Tibial nerve (tissue), 4 donors: ENCODE measurements around the gene MBNL2. TPM values are rescaled to one million over a fixed set of nuclear protein-coding genes. Genes with fewer than 3 reads are reported as not detected.
A peak's percentile ranks its signal among the peaks of the same experiment; 100 is the strongest.

Experiments
- DNase-seq, 2 donors: peaks; one replicate each; pipeline ENCODE4 v3.0.0-alpha.2; 2019; ENCODE audit warnings: low spot score in 2 of 2
- H3K27ac ChIP-seq, 4 donors: fragments of 200-600 bp; sonication (generic) in 3 of 4; one replicate each; pipeline ENCODE4 v1.5.1; 2017 to 2019; ENCODE audit warnings: mild to moderate bottlenecking in 1 of 4
- H3K27me3 ChIP-seq, 2 donors: fragments of 200-600 bp; sonication (generic) in 1 of 2; one replicate each; pipeline versions ENCODE4 v1.5.1 to v1.6.0; 2017 to 2019
- H3K36me3 ChIP-seq, 3 donors: fragments of 200-600 bp; sonication (generic); one replicate each; pipeline ENCODE4 v1.5.1; 2018 to 2019
- H3K4me1 ChIP-seq, 4 donors: fragments of 200-600 bp; sonication (generic) in 3 of 4; one replicate each; pipeline ENCODE4 v1.5.1; 2017 to 2019
- H3K4me3 ChIP-seq, 4 donors: fragments of 200-600 bp; sonication (generic) in 3 of 4; one replicate each; pipeline ENCODE4 v1.5.1; 2017 to 2019; ENCODE audit warnings: mild to moderate bottlenecking in 1 of 4, moderate library complexity in 1 of 4
- H3K9me3 ChIP-seq, 4 donors: fragments of 200-600 bp; sonication (generic) in 3 of 4; one replicate each; pipeline ENCODE4 v1.5.1; 2017 to 2019
- CTCF ChIP-seq, 5 experiments: fragments of 200-600 bp in 3 of 5; fragments of 450-650 bp in 2 of 5; sonication (generic) in 3 of 5; IDR thresholded peaks; one replicate each; pipeline ENCODE4 v1.5.1; 2016 to 2019; ENCODE audit warnings: antibody characterized with exemption in 5 of 5, mild to moderate bottlenecking in 3 of 5, moderate library complexity in 2 of 5
- EP300 ChIP-seq, 2 donors: sonication (generic); formaldehyde crosslinking; IDR thresholded peaks; one replicate each; pipeline ENCODE4 v1.6.1; 2017; ENCODE audit warnings: antibody characterized with exemption in 2 of 2, mild to moderate bottlenecking in 1 of 2
- POLR2A ChIP-seq, 2 donors: fragments of 450-650 bp; IDR thresholded peaks; one replicate each; pipeline ENCODE4 v1.6.1; 2017; ENCODE audit warnings: antibody characterized with exemption in 2 of 2, mild to moderate bottlenecking in 2 of 2, moderate library complexity in 2 of 2
- WGBS, 2 donors: methylation state at CpG; one replicate each; pipeline ENCODE4 v1.1.5; 2018; 5-methylcytosine and 5-hydroxymethylcytosine counted together
- total RNA-seq, 4 donors: library from RNA; depleted of rRNA; stranded (reverse); fragments of >200 nt; gene quantifications; one replicate each; pipeline ENCODE4 v1.1.0, GENCODE V29; 2016

MBNL2 gene
- total RNA-seq, 4 donors from 2014 or later: 87.9 to 126 (median 95.5) TPM

- Histone ChIP-seq H3K9me3 (no peaks in the 10 kb centered on the region), H3K4me1 (peaks cover 0 to 87% (median 48%) of the 10 kb centered on the region in 4 donors), H3K27me3 (no peaks in the 10 kb centered on the region), H3K4me3 (no peak overlapping the region), H3K36me3 (no peaks in the 10 kb centered on the region), H3K27ac (peak overlapping the region in 2 of 4 donors; percentile 38 to 44)
- TF ChIP-seq POLR2A (IDR thresholded peaks at IDR 0.05) (no peak), CTCF (IDR thresholded peaks at IDR 0.05) (no peak), EP300 (IDR thresholded peaks at IDR 0.05) (no peak)
- WGBS, 2 donors: 93 to 94% methylated on average over 3 of the region's 3 CpGs
- no peak for DNase-seq
These were observed 47.5 kb downstream of the MBNL2 start for GRCh38 chr13:97269603-97270002.

- Histone ChIP-seq H3K36me3 (peaks cover 0 to 12% (median 0%) of the 10 kb centered on the region in 3 donors), H3K9me3 (no peaks in the 10 kb centered on the region), H3K4me1 (peaks cover 0 to 87% (median 47%) of the 10 kb centered on the region in 4 donors), H3K27ac (no peak overlapping the region), H3K27me3 (no peaks in the 10 kb centered on the region), H3K4me3 (no peak overlapping the region)
- 53% methylated on average over 1 of the region's 1 CpG for WGBS, 2 donors
- no peak for DNase-seq
- TF ChIP-seq CTCF (IDR thresholded peaks at IDR 0.05) (no peak), POLR2A (IDR thresholded peaks at IDR 0.05) (no peak), EP300 (IDR thresholded peaks at IDR 0.05) (no peak)
These were observed 50.4 kb downstream of the MBNL2 start for GRCh38 chr13:97272526-97272925.

- no peak for DNase-seq
- Histone ChIP-seq H3K4me3 (no peak overlapping the region), H3K4me1 (peaks cover 0 to 86% (median 46%) of the 10 kb centered on the region in 4 donors), H3K9me3 (no peaks in the 10 kb centered on the region), H3K36me3 (peaks cover 0 to 12% (median 0%) of the 10 kb centered on the region in 3 donors), H3K27me3 (no peaks in the 10 kb centered on the region), H3K27ac (peak overlapping the region in 2 of 4 donors; percentile 52 to 72)
- 61 to 68% methylated on average over 5 of the region's 5 CpGs for WGBS, 2 donors
- TF ChIP-seq CTCF (IDR thresholded peaks at IDR 0.05): no peak
- no peak for TF ChIP-seq EP300 (IDR thresholded peaks at IDR 0.05)
- TF ChIP-seq POLR2A (IDR thresholded peaks at IDR 0.05): no peak
These were observed 51.3 kb downstream of the MBNL2 start for GRCh38 chr13:97273341-97273831.

GRCh38 chr13:97274829-97275649, 52.9 kb downstream of the MBNL2 start:
- H3K36me3 ChIP-seq: peaks cover 0 to 12% (median 0%) of the 10 kb centered on the region in 3 donors
- H3K27ac ChIP-seq: peak overlapping the region in 2 of 4 donors; percentile 52 to 72
- H3K27me3 ChIP-seq: no peaks in the 10 kb centered on the region
- TF ChIP-seq POLR2A (IDR thresholded peaks at IDR 0.05): no peak
- TF ChIP-seq EP300 (IDR thresholded peaks at IDR 0.05): no peak
- no peak for TF ChIP-seq CTCF (IDR thresholded peaks at IDR 0.05)
- no peak for DNase-seq
- no peak overlapping the region for H3K4me3 ChIP-seq
- peaks cover 0 to 86% (median 47%) of the 10 kb centered on the region in 4 donors for H3K4me1 ChIP-seq
- no peaks in the 10 kb centered on the region for H3K9me3 ChIP-seq
- 23 to 32% methylated on average over 7 of the region's 7 CpGs for WGBS, 2 donors
